Measurements from ENCODE around the gene CFAP46.

The CFAP46 gene

GRCh38 chr10:132919374-132920100 is 22.8 kb downstream of the CFAP46 start:
- Histone ChIP-seq H3K4me1 (ENCODE audit: control insufficient read depth in 2 of 2, insufficient read depth in 1 of 2, low read depth in 1 of 2, low read length in 2 of 2) (no peaks in the 10 kb centered on the region), H4K8ac (ENCODE audit: low read depth, low read length) (no peak overlapping the region), H3K79me1 (ENCODE audit: low read depth, low read length) (no peaks in the 10 kb centered on the region), H3K36me3 (replicated peaks in 1 of 2; ENCODE audit: control insufficient read depth in 2 of 2, insufficient read depth in 2 of 2, low read length in 2 of 2) (no peaks in the 10 kb centered on the region), H2BK12ac (ENCODE audit: low read length) (no peak overlapping the region), H3K4me3 (ENCODE audit: low read length in 2 of 2) (no peak overlapping the region), H3K23ac (ENCODE audit: low read depth, low read length, poor library complexity) (peak overlapping the region; percentile 34), H3K27me3 (ENCODE audit: control insufficient read depth in 3 of 3, insufficient read depth in 3 of 3, low read depth in 1 of 3, low read length in 3 of 3) (no peaks in the 10 kb centered on the region), H2BK15ac (ENCODE audit: low read length) (no peak overlapping the region), H3K4me2 (ENCODE audit: insufficient read depth, low read length, poor library complexity, severe bottlenecking) (no peak overlapping the region), H3K14ac (ENCODE audit: low read length) (no peak overlapping the region), H2BK5ac (ENCODE audit: low read length) (no peak overlapping the region), H3K9ac (ENCODE audit: low read depth, low read length, poor library complexity) (peak overlapping the region; percentile 72), H3K9me3 (replicated peaks in 1 of 2; ENCODE audit: control insufficient read depth in 2 of 2, insufficient read depth in 1 of 2, low read depth in 1 of 2, low read length in 2 of 2) (no peaks in the 10 kb centered on the region), H4K91ac (ENCODE audit: low read depth, low read length, poor library complexity) (no peak overlapping the region), H3K18ac (ENCODE audit: low read length) (peak overlapping the region; percentile 17), H2AFZ (ENCODE audit: low read length) (no peak overlapping the region), H3K4ac (ENCODE audit: low read length) (peak overlapping the region; percentile 3), H2AK5ac (ENCODE audit: low read depth, low read length) (peak overlapping the region; percentile 89), H2BK120ac (ENCODE audit: low read depth, low read length) (no peak overlapping the region), H3K27ac (replicated peaks; ENCODE audit: low read length) (no peak overlapping the region)
- no CpG with 5 or more reads among the region's 45 CpGs for whole genome bisulfite sequencing, 2 donors (ENCODE audit: extremely low coverage in 2 of 2, insufficient read length in 2 of 2, insufficient replicate concordance in 1 of 2)
- DNase-seq (ENCODE audit: low spot score): no peak

- Histone ChIP-seq H3K14ac (ENCODE audit: low read length) (peak overlapping the region; percentile 31), H3K4me3 (ENCODE audit: low read length in 2 of 2) (no peak overlapping the region), H3K27me3 (ENCODE audit: control insufficient read depth in 3 of 3, insufficient read depth in 3 of 3, low read depth in 1 of 3, low read length in 3 of 3) (no peaks in the 10 kb centered on the region), H3K18ac (ENCODE audit: low read length) (peak overlapping the region; percentile 80), H3K4me1 (ENCODE audit: control insufficient read depth in 2 of 2, insufficient read depth in 1 of 2, low read depth in 1 of 2, low read length in 2 of 2) (no peaks in the 10 kb centered on the region), H2BK120ac (ENCODE audit: low read depth, low read length) (no peak overlapping the region), H2AK5ac (ENCODE audit: low read depth, low read length) (peak overlapping the region; percentile 89), H3K4ac (ENCODE audit: low read length) (peak overlapping the region; percentile 3), H2AFZ (ENCODE audit: low read length) (no peak overlapping the region), H3K9ac (ENCODE audit: low read depth, low read length, poor library complexity) (peak overlapping the region; percentile 72), H2BK15ac (ENCODE audit: low read length) (no peak overlapping the region), H3K23ac (ENCODE audit: low read depth, low read length, poor library complexity) (peak overlapping the region; percentile 34), H3K79me1 (ENCODE audit: low read depth, low read length) (no peaks in the 10 kb centered on the region), H4K91ac (ENCODE audit: low read depth, low read length, poor library complexity) (peak overlapping the region; percentile 43), H3K4me2 (ENCODE audit: insufficient read depth, low read length, poor library complexity, severe bottlenecking) (no peak overlapping the region), H2BK5ac (ENCODE audit: low read length) (peak overlapping the region; percentile 75), H3K36me3 (replicated peaks in 1 of 2; ENCODE audit: control insufficient read depth in 2 of 2, insufficient read depth in 2 of 2, low read length in 2 of 2) (no peaks in the 10 kb centered on the region), H3K27ac (replicated peaks; ENCODE audit: low read length) (no peak overlapping the region), H2BK12ac (ENCODE audit: low read length) (no peak overlapping the region), H3K9me3 (replicated peaks in 1 of 2; ENCODE audit: control insufficient read depth in 2 of 2, insufficient read depth in 1 of 2, low read depth in 1 of 2, low read length in 2 of 2) (no peaks in the 10 kb centered on the region), H4K8ac (ENCODE audit: low read depth, low read length) (no peak overlapping the region)
- WGBS, 2 donors (ENCODE audit: extremely low coverage in 2 of 2, insufficient read length in 2 of 2, insufficient replicate concordance in 1 of 2): no CpG with 5 or more reads among the region's 34 CpGs
- no peak for DNase-seq (ENCODE audit: low spot score)
Measured at GRCh38 chr10:132918617-132919373, 23.6 kb downstream of the CFAP46 start.

DNA sequence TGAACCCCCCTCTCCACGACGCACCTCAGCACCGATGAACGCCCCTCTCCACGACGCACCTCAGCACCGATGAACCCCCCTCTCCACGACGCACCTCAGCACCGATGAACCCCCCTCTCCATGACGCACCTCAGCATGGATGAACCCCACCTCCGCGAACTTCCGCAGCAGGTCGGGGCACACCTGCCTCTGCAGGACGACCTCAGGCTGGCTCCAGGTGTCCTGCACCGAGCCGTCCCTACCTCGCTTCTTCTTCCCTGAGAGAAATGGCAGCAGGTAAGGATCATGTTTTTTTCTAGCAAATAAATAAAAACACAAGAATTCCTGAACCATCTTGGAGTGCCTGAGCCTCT is 24.1 kb downstream of the CFAP46 start:
- no peak overlapping the region for H2BK120ac ChIP-seq (ENCODE audit: low read depth, low read length)
- no peak overlapping the region for H2BK12ac ChIP-seq (ENCODE audit: low read length)
- H3K27ac ChIP-seq (replicated peaks; ENCODE audit: low read length): no peak overlapping the region
- H3K4me3 ChIP-seq (ENCODE audit: low read length in 2 of 2): no peak overlapping the region
- H4K8ac ChIP-seq (ENCODE audit: low read depth, low read length): no peak overlapping the region
- no peak overlapping the region for H3K4me2 ChIP-seq (ENCODE audit: insufficient read depth, low read length, poor library complexity, severe bottlenecking)
- H3K36me3 ChIP-seq (replicated peaks in 1 of 2; ENCODE audit: control insufficient read depth in 2 of 2, insufficient read depth in 2 of 2, low read length in 2 of 2): no peaks in the 10 kb centered on the region
- DNase-seq (ENCODE audit: low spot score): no peak
- H3K9me3 ChIP-seq (replicated peaks in 1 of 2; ENCODE audit: control insufficient read depth in 2 of 2, insufficient read depth in 1 of 2, low read depth in 1 of 2, low read length in 2 of 2): no peaks in the 10 kb centered on the region
- no peak overlapping the region for H3K9ac ChIP-seq (ENCODE audit: low read depth, low read length, poor library complexity)
- H3K14ac ChIP-seq (ENCODE audit: low read length): peak overlapping the region; percentile 82
- no peak overlapping the region for H2BK15ac ChIP-seq (ENCODE audit: low read length)
- H3K79me1 ChIP-seq (ENCODE audit: low read depth, low read length): no peaks in the 10 kb centered on the region
- no peak overlapping the region for H3K23ac ChIP-seq (ENCODE audit: low read depth, low read length, poor library complexity)
- H3K27me3 ChIP-seq (ENCODE audit: control insufficient read depth in 3 of 3, insufficient read depth in 3 of 3, low read depth in 1 of 3, low read length in 3 of 3): no peaks in the 10 kb centered on the region
- peak overlapping the region; percentile 89 for H2AK5ac ChIP-seq (ENCODE audit: low read depth, low read length)
- peak overlapping the region; percentile 75 for H2BK5ac ChIP-seq (ENCODE audit: low read length)
- H3K18ac ChIP-seq (ENCODE audit: low read length): no peak overlapping the region
- no peak overlapping the region for H2AFZ ChIP-seq (ENCODE audit: low read length)
- H3K4ac ChIP-seq (ENCODE audit: low read length): no peak overlapping the region
- H4K91ac ChIP-seq (ENCODE audit: low read depth, low read length, poor library complexity): no peak overlapping the region
- WGBS, 2 donors (ENCODE audit: extremely low coverage in 2 of 2, insufficient read length in 2 of 2, insufficient replicate concordance in 1 of 2): no CpG with 5 or more reads among the region's 19 CpGs
- peaks cover 0 to 3% of the 10 kb centered on the region in 2 donors for H3K4me1 ChIP-seq (ENCODE audit: control insufficient read depth in 2 of 2, insufficient read depth in 1 of 2, low read depth in 1 of 2, low read length in 2 of 2)

DNA sequence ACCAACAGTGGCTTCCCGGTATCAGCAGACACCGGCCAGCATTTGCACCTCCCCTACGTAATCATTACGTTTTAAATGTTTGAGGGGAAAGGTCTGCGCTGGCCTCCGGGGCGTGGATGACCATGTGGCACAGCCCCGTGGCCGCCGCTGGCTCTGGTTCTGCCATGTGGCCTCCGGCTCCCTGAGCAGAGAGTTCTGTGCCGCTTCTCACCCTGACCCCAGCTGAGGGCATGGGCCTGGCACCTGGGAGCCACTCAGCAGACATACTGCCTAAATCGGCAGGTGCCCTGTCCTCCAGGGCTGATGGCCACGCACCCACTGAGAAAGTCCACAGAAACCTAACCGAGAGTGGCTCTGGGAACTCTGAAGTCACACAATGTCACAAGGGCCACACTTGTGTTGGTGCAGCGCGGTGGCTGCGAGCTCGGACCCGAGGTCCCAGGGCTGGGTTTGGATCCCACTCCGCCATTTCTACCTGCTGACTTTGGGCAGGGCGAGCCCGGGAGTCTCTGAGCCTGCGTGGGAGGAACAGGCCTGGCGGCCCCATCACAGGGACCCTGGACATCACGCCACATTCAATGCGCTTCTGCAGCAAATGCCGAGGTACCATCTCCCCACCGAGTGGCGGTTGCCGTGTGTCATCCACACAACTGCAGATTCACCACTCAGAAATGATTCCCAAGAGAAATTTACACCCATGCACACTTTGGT is 25.3 kb downstream of the CFAP46 start:
- Histone ChIP-seq H4K8ac (ENCODE audit: low read depth, low read length) (no peak overlapping the region), H2AFZ (ENCODE audit: low read length) (no peak overlapping the region), H3K27ac (replicated peaks; ENCODE audit: low read length) (no peak overlapping the region), H4K91ac (ENCODE audit: low read depth, low read length, poor library complexity) (no peak overlapping the region), H3K79me1 (ENCODE audit: low read depth, low read length) (no peaks in the 10 kb centered on the region), H2AK5ac (ENCODE audit: low read depth, low read length) (peak overlapping the region; percentile 92), H3K27me3 (ENCODE audit: control insufficient read depth in 3 of 3, insufficient read depth in 3 of 3, low read depth in 1 of 3, low read length in 3 of 3) (no peaks in the 10 kb centered on the region), H3K4me2 (ENCODE audit: insufficient read depth, low read length, poor library complexity, severe bottlenecking) (no peak overlapping the region), H3K18ac (ENCODE audit: low read length) (peak overlapping the region; percentile 80), H2BK120ac (ENCODE audit: low read depth, low read length) (no peak overlapping the region), H3K4me1 (ENCODE audit: control insufficient read depth in 2 of 2, insufficient read depth in 1 of 2, low read depth in 1 of 2, low read length in 2 of 2) (peaks cover 0 to 8% of the 10 kb centered on the region in 2 donors), H3K4ac (ENCODE audit: low read length) (no peak overlapping the region), H3K9ac (ENCODE audit: low read depth, low read length, poor library complexity) (no peak overlapping the region), H3K4me3 (ENCODE audit: low read length in 2 of 2) (no peak overlapping the region), H2BK12ac (ENCODE audit: low read length) (peak overlapping the region; percentile 22), H3K23ac (ENCODE audit: low read depth, low read length, poor library complexity) (no peak overlapping the region), H3K36me3 (replicated peaks in 1 of 2; ENCODE audit: control insufficient read depth in 2 of 2, insufficient read depth in 2 of 2, low read length in 2 of 2) (no peaks in the 10 kb centered on the region), H3K9me3 (replicated peaks in 1 of 2; ENCODE audit: control insufficient read depth in 2 of 2, insufficient read depth in 1 of 2, low read depth in 1 of 2, low read length in 2 of 2) (peaks cover 0 to 3% of the 10 kb centered on the region in 2 donors), H2BK5ac (ENCODE audit: low read length) (peak overlapping the region; percentile 39), H2BK15ac (ENCODE audit: low read length) (peak overlapping the region; percentile 67), H3K14ac (ENCODE audit: low read length) (peak overlapping the region; percentile 56)
- no CpG with 5 or more reads among the region's 31 CpGs for WGBS, 2 donors (ENCODE audit: extremely low coverage in 2 of 2, insufficient read length in 2 of 2, insufficient replicate concordance in 1 of 2)
- no peak for DNase-seq (ENCODE audit: low spot score)

Data from neuronal stem cell (in vitro differentiated cells).